Activated naive CD4-positive, alpha-beta T cell treated with anti-CD3 and anti-CD28 coated beads, Interleukin-2, amount 50 U/mL, for 72 hours (primary cell): Measurements from ENCODE around the gene ATAD3B. TPM values are rescaled to one million over a fixed set of nuclear protein-coding genes. Genes with fewer than 3 reads are reported as not detected.
A peak's percentile ranks its signal among the peaks of the same experiment; 100 is the strongest.
"Not testable (repeated sequence)": the region's sequence is repeated elsewhere in the genome, so short reads cannot be mapped to it uniquely, and the experiment has no call there.

Experiments used
- ATAC-seq, 2 donors: fragments of 150-1000 bp; cut with Tn5 transposase; 2 replicates each; pipeline ENCODE4 v1.10.0; 2021; ENCODE audit warnings: mild to moderate bottlenecking in 2 of 2, moderate library complexity in 2 of 2
- DNase-seq, 2 donors: peaks; one replicate each; pipeline ENCODE4 v3.0.0; 2021 to 2022; ENCODE audit warnings: low spot score in 2 of 2
- H3K27ac Mint-ChIP-seq, 2 donors: one replicate each; pipeline ENCODE4 v1.8.0; 2022; ENCODE audit warnings: mild to moderate bottlenecking in 2 of 2, mixed read lengths in 2 of 2
- H3K36me3 Mint-ChIP-seq, 2 donors: one replicate each; pipeline ENCODE4 v1.8.0; 2022; ENCODE audit warnings: mixed read lengths in 2 of 2
- H3K9me3 Mint-ChIP-seq, 2 donors: one replicate each; pipeline ENCODE4 v1.8.0; 2022; ENCODE audit warnings: mixed read lengths in 2 of 2
- total RNA-seq, 2 donors: library from RNA; stranded (reverse); gene quantifications; one replicate each; pipeline ENCODE4 v1.2.3, GENCODE V29; 2022

ATAD3B gene
- total RNA-seq, 2 donors from 2014 or later = 30.1 to 33.1 TPM

- no peaks in the 10 kb centered on the region for H3K9me3 Mint-ChIP-seq
- ATAC-seq (no peak), DNase-seq (no peak)
- H3K27ac Mint-ChIP-seq = no peak overlapping the region
- H3K36me3 Mint-ChIP-seq = no peaks in the 10 kb centered on the region
Measured at GRCh38 chr1:1439546-1440261, 31.9 kb upstream of the ATAD3B start.

GRCh38 chr1:1440262-1441001 lies 31.1 kb upstream of the ATAD3B start:
- Mint-ChIP-seq H3K27ac (no peak overlapping the region), H3K36me3 (no peaks in the 10 kb centered on the region), H3K9me3 (no peaks in the 10 kb centered on the region)
- ATAC-seq = no peak
- DNase-seq = no peak

- ATAC-seq (peak; percentile 88 to 90), DNase-seq (peak in 1 of 2 donors; percentile 81)
- no peaks in the 10 kb centered on the region for H3K36me3 Mint-ChIP-seq
- H3K9me3 Mint-ChIP-seq = no peaks in the 10 kb centered on the region
- no peak overlapping the region for H3K27ac Mint-ChIP-seq
Measured at GRCh38 chr1:1441002-1441888, 30.3 kb upstream of the ATAD3B start.

- no peak for ATAC-seq
- H3K27ac Mint-ChIP-seq = no peak overlapping the region
- H3K36me3 Mint-ChIP-seq = no peaks in the 10 kb centered on the region
- H3K9me3 Mint-ChIP-seq = no peaks in the 10 kb centered on the region
- no peak for DNase-seq
Measured at GRCh38 chr1:1442069-1442770, 29.3 kb upstream of the ATAD3B start.

GRCh38 chr1:1446631-1447030 lies 24.9 kb upstream of the ATAD3B start:
- not testable (repeated sequence) for DNase-seq, H3K27ac Mint-ChIP-seq, ATAC-seq, H3K36me3 Mint-ChIP-seq, H3K9me3 Mint-ChIP-seq

GRCh38 chr1:1449099-1449739 lies 22.3 kb upstream of the ATAD3B start, which contains the start of gene ATAD3C:
ATAD3C (plus strand) TSS chr1:1449689; CDS start chr1:1450684, 995 bp downstream.
- no peaks in the 10 kb centered on the region for H3K36me3 Mint-ChIP-seq
- H3K27ac Mint-ChIP-seq = no peak within 1 kb of the TSS
- H3K9me3 Mint-ChIP-seq = no peaks in the 10 kb centered on the region
- no peak for ATAC-seq
- DNase-seq = no peak

- ATAC-seq, H3K36me3 Mint-ChIP-seq, H3K27ac Mint-ChIP-seq, DNase-seq, H3K9me3 Mint-ChIP-seq: not testable (repeated sequence)
Measured at GRCh38 chr1:1450616-1451015, 20.9 kb upstream of the ATAD3B start.

- no peaks in the 10 kb centered on the region for H3K9me3 Mint-ChIP-seq
- H3K36me3 Mint-ChIP-seq = no peaks in the 10 kb centered on the region
- DNase-seq (no peak), ATAC-seq (no peak)
- H3K27ac Mint-ChIP-seq = no peak overlapping the region
Measured at GRCh38 chr1:1451696-1452364, 19.7 kb upstream of the ATAD3B start.

- not testable (repeated sequence) for DNase-seq, ATAC-seq, H3K27ac Mint-ChIP-seq
Measured at GRCh38 chr1:1452365-1452739, 19.2 kb upstream of the ATAD3B start.

GRCh38 chr1:1452882-1453281 lies 18.7 kb upstream of the ATAD3B start:
- ATAC-seq (no peak), DNase-seq (no peak)
- Mint-ChIP-seq H3K9me3 (no peaks in the 10 kb centered on the region), H3K27ac (no peak overlapping the region), H3K36me3 (no peaks in the 10 kb centered on the region)

More at GRCh38 chr1:1452365-1452739, 19.2 kb upstream of the ATAD3B start:
- H3K36me3 Mint-ChIP-seq, H3K9me3 Mint-ChIP-seq: not testable (repeated sequence)

- not testable (repeated sequence) for H3K9me3 Mint-ChIP-seq, ATAC-seq, H3K36me3 Mint-ChIP-seq, H3K27ac Mint-ChIP-seq, DNase-seq
Measured at GRCh38 chr1:1454286-1455056, 17.1 kb upstream of the ATAD3B start.

- no peaks in the 10 kb centered on the region for H3K36me3 Mint-ChIP-seq
- no peaks in the 10 kb centered on the region for H3K9me3 Mint-ChIP-seq
- ATAC-seq = no peak
- no peak overlapping the region for H3K27ac Mint-ChIP-seq
- no peak for DNase-seq
Measured at GRCh38 chr1:1455366-1455884, 16.1 kb upstream of the ATAD3B start.

- not testable (repeated sequence) for H3K36me3 Mint-ChIP-seq, H3K9me3 Mint-ChIP-seq, ATAC-seq, DNase-seq, H3K27ac Mint-ChIP-seq
Measured at GRCh38 chr1:1455934-1456333, 15.6 kb upstream of the ATAD3B start.

GRCh38 chr1:1456683-1457255 lies 14.8 kb upstream of the ATAD3B start:
- H3K36me3 Mint-ChIP-seq, ATAC-seq, H3K27ac Mint-ChIP-seq, DNase-seq, H3K9me3 Mint-ChIP-seq: not testable (repeated sequence)
